8988T (cell line): ENCODE results near the gene IQSEC3.
"Not testable (repeated sequence)": the region's sequence is repeated elsewhere in the genome, so short reads cannot be mapped to it uniquely, and the experiment has no call there.

Experiments
- DNase-seq: peaks from one replicate; pipeline ENCODE4 v3.0.0; 2011

Gene IQSEC3

GRCh38 chr12:52902-53734, 13.4 kb upstream of the IQSEC3 start:
- DNase-seq = not testable (repeated sequence)

DNA sequence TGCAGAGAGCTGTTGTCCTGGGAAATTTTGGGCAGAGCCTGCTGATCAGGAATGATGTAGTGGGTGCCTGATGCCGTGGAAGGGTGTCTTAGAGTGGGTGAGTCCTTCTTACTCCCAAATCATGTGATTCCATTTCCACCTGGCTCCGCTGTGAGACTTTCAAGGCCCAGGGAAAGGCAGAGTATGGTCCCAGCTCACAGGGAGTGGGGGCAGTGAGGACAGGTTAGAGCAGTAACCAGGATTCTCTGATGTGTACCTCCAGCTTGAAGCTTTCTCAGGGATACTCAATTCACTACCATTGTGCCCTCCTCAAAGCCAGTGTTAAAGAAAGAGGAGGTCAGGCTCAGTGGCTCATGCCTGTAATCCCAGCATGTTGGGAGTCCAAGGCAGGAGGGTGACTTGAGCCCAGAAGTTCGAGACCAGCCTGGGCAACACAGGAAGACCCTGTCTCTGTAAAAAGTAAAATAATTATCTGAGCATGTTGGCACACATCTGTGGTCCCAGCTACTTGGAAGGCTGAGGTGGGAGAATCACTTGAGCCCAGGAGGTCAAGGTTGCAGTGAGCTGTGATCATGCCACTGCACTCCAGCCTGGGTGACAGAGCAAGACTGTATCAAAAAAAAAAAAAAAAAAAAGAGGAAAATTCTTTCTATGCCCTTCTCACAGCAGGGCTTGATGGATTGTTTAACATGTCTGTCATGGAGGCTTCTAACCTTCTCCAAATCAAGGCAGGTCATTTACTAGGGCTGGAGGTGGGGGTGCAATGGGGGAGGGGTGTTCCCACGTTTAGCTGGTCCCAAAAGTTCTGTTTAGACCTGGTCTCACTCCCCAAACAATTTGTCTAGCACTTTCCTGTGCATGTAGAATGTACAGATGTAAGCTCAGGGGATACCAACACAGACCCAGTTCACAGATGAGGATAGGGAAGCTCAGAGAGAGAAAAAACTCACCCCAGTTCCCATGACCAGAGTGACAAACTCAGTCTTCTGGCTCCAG, 12.5 kb upstream of the IQSEC3 start:
- no peak for DNase-seq

GRCh38 chr12:54750-55535, 11.6 kb upstream of the IQSEC3 start:
- DNase-seq = no peak

GRCh38 chr12:56683-57346, 9.8 kb upstream of the IQSEC3 start:
- DNase-seq = no peak

DNA sequence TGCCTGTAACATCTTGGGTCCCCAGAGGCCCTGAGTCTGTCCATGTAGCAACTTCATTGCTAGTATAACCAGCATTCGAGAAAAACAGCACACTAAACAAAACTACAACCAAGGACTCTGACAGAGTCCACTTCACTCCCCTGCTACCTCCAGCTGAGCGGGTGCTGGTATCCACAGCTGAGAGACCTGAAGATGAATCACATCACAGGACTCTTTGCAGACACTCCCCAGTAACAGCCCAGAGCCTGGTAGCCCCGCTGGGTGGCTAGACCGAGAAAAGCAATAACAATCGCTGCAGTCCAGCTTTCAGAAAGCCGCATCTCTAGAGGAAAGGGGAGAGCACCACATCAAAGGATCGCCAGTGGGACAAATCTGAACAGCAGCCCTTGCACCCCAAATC, 9.0 kb upstream of the IQSEC3 start:
- no peak for DNase-seq

- no peak for DNase-seq
Observed at GRCh38 chr12:58832-59231, 7.7 kb upstream of the IQSEC3 start.

DNA sequence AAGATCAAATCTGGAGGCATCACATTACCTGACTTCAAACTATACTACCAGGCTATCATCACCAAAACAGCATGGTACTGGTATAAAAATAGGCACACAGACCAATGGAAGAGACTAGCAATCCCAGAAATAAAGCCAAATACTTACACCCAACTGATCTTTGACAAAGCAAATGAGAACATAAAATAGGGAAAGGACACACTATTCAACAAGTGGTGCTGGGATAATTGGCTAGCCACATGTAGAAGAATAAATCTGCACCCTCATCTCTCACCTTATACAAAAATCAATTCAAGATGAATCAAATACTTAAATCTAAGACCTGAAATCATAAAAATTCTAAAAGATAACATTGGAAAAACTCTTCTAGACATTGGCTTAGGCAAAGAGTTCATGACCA, 4.7 kb upstream of the IQSEC3 start:
- DNase-seq = not testable (repeated sequence)

GRCh38 chr12:65491-66063, 990 bp upstream of the IQSEC3 start:
- not testable (repeated sequence) for DNase-seq

DNA sequence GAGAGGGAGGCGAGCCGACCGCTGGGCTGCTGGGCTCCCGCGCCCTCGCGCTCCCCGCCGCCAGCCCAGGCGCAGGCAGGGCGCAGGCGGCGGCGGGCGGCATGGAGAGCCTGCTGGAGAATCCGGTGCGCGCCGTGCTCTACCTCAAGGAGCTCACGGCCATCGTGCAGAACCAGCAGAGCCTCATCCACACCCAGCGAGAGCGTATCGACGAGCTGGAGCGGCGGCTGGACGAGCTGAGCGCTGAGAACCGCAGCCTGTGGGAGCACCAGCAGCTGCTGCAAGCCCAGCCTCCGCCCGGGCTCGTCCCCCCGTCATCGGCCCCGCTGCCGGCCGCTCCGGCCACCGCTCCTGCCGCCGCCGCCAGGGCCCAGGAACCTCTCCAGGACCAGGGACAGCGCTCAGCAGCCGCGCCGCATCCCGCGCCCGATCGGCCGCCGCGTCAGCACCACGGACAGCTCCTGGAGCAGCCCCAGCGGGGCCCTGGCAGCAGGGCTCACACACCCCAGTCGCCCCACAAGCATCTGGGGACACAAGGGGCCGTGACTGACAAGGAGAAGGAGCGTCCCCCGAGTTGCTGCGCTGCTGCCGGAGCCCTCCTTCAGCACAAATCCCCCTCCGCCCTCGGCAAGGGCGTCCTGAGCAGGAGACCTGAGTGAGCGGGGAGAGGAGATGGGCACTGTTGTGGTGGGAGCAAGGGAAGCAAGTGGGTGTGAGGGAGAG, 376 bp downstream of the IQSEC3 start:
- not testable (repeated sequence) for DNase-seq

GRCh38 chr12:69677-70076, 3.1 kb downstream of the IQSEC3 start:
- not testable (repeated sequence) for DNase-seq

DNA sequence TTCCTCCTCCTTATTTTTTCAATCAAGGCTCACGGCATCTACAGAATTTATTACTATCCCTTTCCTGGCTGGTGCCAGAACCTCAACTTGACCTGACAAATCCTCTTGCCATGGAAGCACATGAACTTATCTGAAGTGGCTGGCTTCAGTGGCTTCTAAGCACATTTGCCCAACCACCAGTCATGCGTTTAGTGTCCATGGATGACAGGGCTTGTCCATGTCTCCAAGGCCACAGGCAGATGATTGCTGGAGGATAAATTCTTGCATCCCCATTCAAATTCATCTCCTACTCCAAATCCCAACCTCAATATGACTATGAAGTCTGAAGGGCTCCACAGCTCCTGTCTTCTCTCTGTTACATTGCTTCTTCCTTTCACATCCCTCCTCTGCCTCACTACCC, 4.0 kb downstream of the IQSEC3 start:
- DNase-seq = not testable (repeated sequence)

GRCh38 chr12:72018-72417, 5.5 kb downstream of the IQSEC3 start:
- not testable (repeated sequence) for DNase-seq

GRCh38 chr12:74420-75190, 8.0 kb downstream of the IQSEC3 start:
- DNase-seq = not testable (repeated sequence)

GRCh38 chr12:75541-75940, 9.0 kb downstream of the IQSEC3 start:
- not testable (repeated sequence) for DNase-seq

- DNase-seq = not testable (repeated sequence)
Observed at GRCh38 chr12:76102-76501, 9.5 kb downstream of the IQSEC3 start.

GRCh38 chr12:76551-76950, 10.0 kb downstream of the IQSEC3 start:
- DNase-seq = not testable (repeated sequence)

DNA sequence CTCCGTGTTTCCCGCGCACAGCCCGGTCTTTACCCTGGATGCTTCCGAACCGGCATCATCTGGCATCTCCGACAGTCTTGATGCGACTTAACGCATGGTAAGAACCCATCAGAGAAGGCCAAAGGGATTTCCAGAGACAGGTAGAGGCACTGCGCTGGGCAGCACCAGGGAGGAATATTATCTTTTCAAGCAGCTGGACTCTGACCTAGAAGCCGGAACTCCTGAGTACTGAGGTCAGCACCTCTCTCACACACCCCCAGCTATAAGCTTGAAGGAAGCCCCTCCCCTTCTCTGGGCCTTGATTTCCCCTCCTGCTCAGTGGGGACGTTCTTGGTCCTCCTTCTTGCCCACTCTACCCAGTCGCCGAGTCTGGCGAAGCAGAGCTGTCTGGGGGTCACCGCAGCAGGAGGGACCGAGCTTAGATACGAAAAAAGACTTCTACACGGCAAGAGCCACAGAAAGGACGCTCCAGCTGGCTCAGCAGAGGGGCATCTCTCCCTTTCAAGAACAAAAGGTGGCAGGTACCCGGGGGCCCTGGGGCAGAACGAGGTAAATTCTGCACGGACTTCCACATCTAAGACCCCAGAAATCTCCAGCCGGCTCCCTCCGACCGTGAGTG, 10.6 kb downstream of the IQSEC3 start:
- not testable (repeated sequence) for DNase-seq

- not testable (repeated sequence) for DNase-seq
Observed at GRCh38 chr12:77769-78383, 11.3 kb downstream of the IQSEC3 start.

DNA sequence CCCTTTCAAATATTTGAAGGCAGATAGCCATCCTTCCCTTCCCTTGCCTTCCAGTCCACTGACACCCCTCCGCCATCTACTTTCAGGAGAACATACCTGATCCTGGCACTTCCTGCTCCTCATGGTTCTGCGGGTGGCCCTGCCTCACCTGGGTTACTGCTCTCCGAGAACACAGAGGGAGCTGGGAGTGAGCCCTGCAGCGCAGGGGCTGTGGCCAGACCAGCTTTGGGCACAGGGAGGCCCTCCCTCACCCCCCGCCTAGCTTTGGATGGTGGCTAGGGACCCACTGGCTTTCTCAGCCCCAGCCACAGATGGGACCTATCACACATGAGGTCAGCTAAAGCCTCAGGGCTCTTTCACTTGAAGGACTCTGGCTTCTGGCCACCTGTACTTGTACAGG, 12.4 kb downstream of the IQSEC3 start:
- DNase-seq = no peak
